ENCODE measurements around the gene ZNF276. TPM values are rescaled to one million over a fixed set of nuclear protein-coding genes. Genes with fewer than 3 reads are reported as not detected.

Gene ZNF276
- total RNA-seq, 1 experiment from 2014 or later = 37.2 TPM

DNA sequence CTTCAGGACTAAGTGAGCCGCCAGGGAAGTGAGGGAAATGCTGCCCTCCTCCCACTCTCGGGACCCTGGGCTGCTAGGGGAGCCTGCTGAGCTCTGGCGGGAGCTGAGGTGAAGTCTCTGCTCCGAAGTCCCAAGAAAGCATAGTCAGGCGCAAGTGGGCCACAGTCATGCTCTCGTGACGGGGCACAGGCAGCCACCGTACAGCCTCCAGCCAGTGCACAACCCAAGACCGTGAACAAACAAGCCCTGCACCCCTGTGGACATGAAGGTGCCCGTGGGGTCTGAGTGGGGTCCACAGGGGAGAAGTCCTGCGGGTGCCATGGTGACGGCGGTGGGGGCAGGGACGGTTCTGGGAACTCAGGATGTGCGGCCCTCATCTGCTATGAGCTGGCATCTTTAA, 24.7 kb downstream of the ZNF276 start:
- ChIA-PET CTCF (no interaction called here), POLR2A (ENCODE audit: low non-redundant PET) (no interaction called here)
- Histone ChIP-seq H3K27me3 (replicated peaks; ENCODE audit: insufficient read depth, low read depth, low read length, poor library complexity) (no peaks in the 10 kb centered on the region), H3K27ac (ENCODE audit: low read depth, low read length, poor library complexity, severe bottlenecking) (no peak overlapping the region), H3K4me1 (ENCODE audit: insufficient read depth, low read length, poor library complexity, severe bottlenecking) (no peaks in the 10 kb centered on the region), H3K4me3 (ENCODE audit: low read depth, low read length, poor library complexity, severe bottlenecking) (no peak overlapping the region), H3K36me3 (ENCODE audit: insufficient read depth, low read length, poor library complexity, severe bottlenecking) (peaks cover 77% of the 10 kb centered on the region), H3K9me3 (ENCODE audit: low read depth, low read length, poor library complexity, severe bottlenecking) (no peaks in the 10 kb centered on the region)
- TF ChIP-seq, protein P1, sequence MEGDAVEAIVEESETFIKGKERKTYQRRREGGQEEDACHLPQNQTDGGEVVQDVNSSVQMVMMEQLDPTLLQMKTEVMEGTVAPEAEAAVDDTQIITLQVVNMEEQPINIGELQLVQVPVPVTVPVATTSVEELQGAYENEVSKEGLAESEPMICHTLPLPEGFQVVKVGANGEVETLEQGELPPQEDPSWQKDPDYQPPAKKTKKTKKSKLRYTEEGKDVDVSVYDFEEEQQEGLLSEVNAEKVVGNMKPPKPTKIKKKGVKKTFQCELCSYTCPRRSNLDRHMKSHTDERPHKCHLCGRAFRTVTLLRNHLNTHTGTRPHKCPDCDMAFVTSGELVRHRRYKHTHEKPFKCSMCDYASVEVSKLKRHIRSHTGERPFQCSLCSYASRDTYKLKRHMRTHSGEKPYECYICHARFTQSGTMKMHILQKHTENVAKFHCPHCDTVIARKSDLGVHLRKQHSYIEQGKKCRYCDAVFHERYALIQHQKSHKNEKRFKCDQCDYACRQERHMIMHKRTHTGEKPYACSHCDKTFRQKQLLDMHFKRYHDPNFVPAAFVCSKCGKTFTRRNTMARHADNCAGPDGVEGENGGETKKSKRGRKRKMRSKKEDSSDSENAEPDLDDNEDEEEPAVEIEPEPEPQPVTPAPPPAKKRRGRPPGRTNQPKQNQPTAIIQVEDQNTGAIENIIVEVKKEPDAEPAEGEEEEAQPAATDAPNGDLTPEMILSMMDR (conservative IDR thresholded peaks at IDR 0.05; ENCODE audit: low read depth, low read length) = no peak
- TF ChIP-seq EZH2 (IDR thresholded peaks at IDR 0.05; ENCODE audit: borderline replicate concordance, low read depth, low read length, poor library complexity, severe bottlenecking) = no peak
- BruUV-seq (replicated peaks) = no TSS peak
- intact Hi-C loops (cut with micrococcal nuclease; ENCODE audit: unreplicated experiment) = no loop called here
- no peak for DNase-seq (ENCODE audit: low spot score)

- Histone ChIP-seq H3K27ac (ENCODE audit: low read depth, low read length, poor library complexity, severe bottlenecking) (no peak overlapping the region), H3K36me3 (ENCODE audit: insufficient read depth, low read length, poor library complexity, severe bottlenecking) (peaks cover 75% of the 10 kb centered on the region), H3K9me3 (ENCODE audit: low read depth, low read length, poor library complexity, severe bottlenecking) (no peaks in the 10 kb centered on the region), H3K27me3 (replicated peaks; ENCODE audit: insufficient read depth, low read depth, low read length, poor library complexity) (no peaks in the 10 kb centered on the region), H3K4me1 (ENCODE audit: insufficient read depth, low read length, poor library complexity, severe bottlenecking) (no peaks in the 10 kb centered on the region), H3K4me3 (ENCODE audit: low read depth, low read length, poor library complexity, severe bottlenecking) (no peak overlapping the region)
- intact Hi-C loops (cut with micrococcal nuclease; ENCODE audit: unreplicated experiment) = no loop called here
- ChIA-PET POLR2A (ENCODE audit: low non-redundant PET) (no interaction called here), CTCF (no interaction called here)
- no peak for DNase-seq (ENCODE audit: low spot score)
- TF ChIP-seq, protein P1 (conservative IDR thresholded peaks at IDR 0.05; ENCODE audit: low read depth, low read length) = no peak
- TF ChIP-seq EZH2 (IDR thresholded peaks at IDR 0.05; ENCODE audit: borderline replicate concordance, low read depth, low read length, poor library complexity, severe bottlenecking) = no peak
- BruUV-seq (replicated peaks) = no TSS peak
These were observed 26.7 kb downstream of the ZNF276 start for GRCh38 chr16:89748076-89748475.

GRCh38 chr16:89748921-89749320, 27.6 kb downstream of the ZNF276 start:
- Histone ChIP-seq H3K27me3 (replicated peaks; ENCODE audit: insufficient read depth, low read depth, low read length, poor library complexity) (no peaks in the 10 kb centered on the region), H3K9me3 (ENCODE audit: low read depth, low read length, poor library complexity, severe bottlenecking) (no peaks in the 10 kb centered on the region), H3K4me1 (ENCODE audit: insufficient read depth, low read length, poor library complexity, severe bottlenecking) (no peaks in the 10 kb centered on the region), H3K4me3 (ENCODE audit: low read depth, low read length, poor library complexity, severe bottlenecking) (no peak overlapping the region), H3K27ac (ENCODE audit: low read depth, low read length, poor library complexity, severe bottlenecking) (no peak overlapping the region), H3K36me3 (ENCODE audit: insufficient read depth, low read length, poor library complexity, severe bottlenecking) (peaks cover 73% of the 10 kb centered on the region)
- TF ChIP-seq EZH2 (IDR thresholded peaks at IDR 0.05; ENCODE audit: borderline replicate concordance, low read depth, low read length, poor library complexity, severe bottlenecking) = no peak
- TF ChIP-seq, protein P1 (conservative IDR thresholded peaks at IDR 0.05; ENCODE audit: low read depth, low read length) = no peak
- POLR2A ChIA-PET (ENCODE audit: low non-redundant PET) = no interaction called here
- intact Hi-C loops (cut with micrococcal nuclease; ENCODE audit: unreplicated experiment) = no loop called here
- BruUV-seq (replicated peaks) = TSS peak; percentile 29
- CTCF ChIA-PET = no interaction called here
- no peak for DNase-seq (ENCODE audit: low spot score)
